ENCODE data around the gene HSPA1L.
"Not testable (repeated sequence)": the region's sequence is repeated elsewhere in the genome, so short reads cannot be mapped to it uniquely, and the experiment has no call there.

Gene HSPA1L

DNA sequence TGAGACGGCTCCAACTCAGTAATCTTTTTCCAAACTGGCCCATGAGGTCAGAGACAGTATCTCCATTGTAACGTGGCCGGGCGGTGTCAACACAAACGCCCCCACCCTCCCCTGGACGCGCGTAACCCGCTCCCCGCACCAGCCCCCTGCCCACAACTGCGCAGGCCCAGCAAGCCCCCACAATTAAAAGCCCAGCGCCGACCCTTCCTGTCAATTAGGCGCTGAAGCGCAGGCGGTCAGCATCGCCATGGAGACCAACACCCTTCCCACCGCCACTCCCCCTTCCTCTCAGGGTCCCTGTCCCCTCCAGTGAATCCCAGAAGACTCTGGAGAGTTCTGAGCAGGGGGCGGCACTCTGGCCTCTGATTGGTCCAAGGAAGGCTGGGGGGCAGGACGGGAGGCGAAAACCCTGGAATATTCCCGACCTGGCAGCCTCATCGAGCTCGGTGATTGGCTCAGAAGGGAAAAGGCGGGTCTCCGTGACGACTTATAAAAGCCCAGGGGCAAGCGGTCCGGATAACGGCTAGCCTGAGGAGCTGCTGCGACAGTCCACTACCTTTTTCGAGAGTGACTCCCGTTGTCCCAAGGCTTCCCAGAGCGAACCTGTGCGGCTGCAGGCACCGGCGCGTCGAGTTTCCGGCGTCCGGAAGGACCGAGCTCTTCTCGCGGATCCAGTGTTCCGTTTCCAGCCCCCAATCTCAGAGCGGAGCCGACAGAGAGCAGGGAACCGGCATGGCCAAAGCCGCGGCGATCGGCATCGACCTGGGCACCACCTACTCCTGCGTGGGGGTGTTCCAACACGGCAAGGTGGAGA is at the start of gene HSPA1L, which contains the start of gene HSPA1A:
Gene HSPA1L, minus strand, starts transcription at position 259 of the 814 bp plus-strand sequence. CDS start 3,311 bp downstream, outside the sequence.
Gene HSPA1A, plus strand, starts transcription at position 519 of the 814 bp plus-strand sequence. Its CDS starts 214 bp downstream, at position 733.
- peak; percentile 98 for DNase-seq

DNA sequence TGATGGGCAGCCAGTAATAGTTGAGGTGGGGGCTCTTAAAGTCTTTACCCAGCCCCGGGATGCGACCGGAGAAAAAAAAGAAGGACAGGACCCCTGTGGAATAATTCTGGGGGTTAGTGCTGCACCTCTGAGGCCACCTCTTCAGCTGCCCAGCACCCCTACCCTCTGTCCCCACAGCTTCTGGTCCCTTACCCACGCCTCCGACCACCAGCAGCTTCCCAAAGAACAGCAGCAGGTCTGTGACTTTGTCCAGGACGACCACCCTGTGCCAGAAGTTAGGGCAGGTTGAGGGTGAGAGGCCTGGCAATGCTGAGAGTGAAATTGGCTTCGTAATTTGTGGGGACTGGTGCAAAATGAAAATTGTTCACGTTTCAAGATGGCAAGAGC is 49.7 kb upstream of the HSPA1L start:
- no peak for DNase-seq

DNA sequence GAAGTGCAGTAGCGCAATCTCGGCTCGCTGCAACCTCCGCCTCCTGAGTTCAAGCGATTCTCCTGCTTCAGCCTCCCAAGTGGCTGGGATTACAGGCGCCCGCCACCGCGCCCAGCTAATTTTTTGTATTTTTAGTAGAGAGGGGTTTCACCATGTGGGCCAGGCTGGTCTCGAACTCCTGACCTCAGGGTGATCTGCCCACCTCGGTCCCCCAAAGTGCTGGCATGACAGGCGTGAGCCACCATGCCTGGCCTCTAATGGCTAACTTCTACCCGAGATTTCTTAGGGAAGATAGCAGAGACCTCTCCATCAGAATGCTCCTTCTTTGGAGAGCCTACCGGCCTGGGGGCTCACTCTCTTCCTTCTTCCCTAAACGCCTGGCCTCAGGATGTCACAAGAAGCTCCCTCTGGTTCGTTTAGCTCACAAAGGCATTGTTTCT is 49.1 kb upstream of the HSPA1L start:
- DNase-seq, result not testable (repeated sequence)

DNA sequence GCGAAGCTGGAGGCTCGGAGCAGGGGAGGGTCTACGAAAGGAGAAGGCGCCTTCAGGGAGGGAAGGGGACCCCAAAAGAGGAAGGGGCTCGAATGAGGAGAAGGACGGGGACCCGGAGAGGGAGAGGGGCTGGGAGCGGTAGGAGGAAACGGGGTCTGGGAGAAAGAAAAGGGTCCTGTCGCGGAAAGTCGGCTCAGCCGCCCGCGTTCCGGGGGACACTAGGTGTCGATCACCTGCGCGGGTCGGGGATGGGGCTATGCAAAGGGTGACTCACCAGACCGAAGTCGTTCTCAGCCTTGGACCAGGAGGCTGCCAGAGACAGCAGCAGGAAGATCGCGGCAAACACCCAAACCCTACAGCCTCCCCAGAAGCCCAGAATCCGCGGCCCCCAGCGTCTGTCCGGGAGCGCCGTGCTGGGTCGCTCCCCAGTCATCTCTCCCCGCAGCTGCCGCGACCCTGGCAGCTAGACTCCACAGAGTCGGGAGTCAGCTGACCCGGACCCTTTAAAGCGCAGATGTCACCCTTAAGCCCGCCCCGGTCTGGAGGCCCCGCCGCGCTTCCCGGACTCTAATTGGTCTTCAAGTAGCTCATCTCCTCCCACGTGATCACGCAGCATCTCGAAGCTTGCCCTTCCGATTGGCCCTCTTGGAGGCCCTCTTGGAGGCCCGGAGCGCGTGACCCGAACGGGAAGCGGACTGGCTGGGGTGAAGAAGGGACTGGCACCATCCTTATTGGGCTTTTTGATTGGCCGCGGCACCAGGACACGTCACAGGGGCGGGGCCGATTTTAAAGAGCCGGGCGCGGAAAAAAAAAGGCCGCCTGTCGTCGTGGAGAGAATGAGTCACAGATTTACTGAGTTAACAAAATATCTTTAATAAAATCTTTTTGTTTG is 47.5 kb upstream of the HSPA1L start, which contains the start of gene NEU1:
Gene NEU1, minus strand, starts transcription at position 478 of the 892 bp plus-strand sequence. Its CDS starts 45 bp downstream, at position 433.
- DNase-seq, result peak; percentile 100

DNA sequence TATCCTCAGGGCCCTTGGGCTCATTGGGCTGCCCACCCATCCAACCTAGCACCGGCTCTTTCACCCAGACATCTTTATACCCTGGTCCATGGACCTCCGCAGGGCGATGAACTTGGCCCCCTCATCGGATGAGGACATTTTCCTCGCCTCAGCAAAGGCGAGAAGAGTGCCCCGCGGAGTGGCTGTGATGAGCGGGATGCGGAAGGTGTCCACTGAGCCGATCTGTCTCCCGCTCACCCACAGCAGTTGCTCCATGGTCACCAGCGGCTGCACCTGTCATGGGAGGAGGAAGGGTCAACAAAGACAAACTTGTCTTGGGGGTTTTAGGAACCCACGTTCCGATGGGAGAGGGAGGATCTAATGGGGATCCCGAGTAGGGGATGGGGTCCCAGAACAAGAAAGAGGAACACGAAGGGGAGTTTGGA is 46.8 kb upstream of the HSPA1L start:
- DNase-seq, result no peak

DNA sequence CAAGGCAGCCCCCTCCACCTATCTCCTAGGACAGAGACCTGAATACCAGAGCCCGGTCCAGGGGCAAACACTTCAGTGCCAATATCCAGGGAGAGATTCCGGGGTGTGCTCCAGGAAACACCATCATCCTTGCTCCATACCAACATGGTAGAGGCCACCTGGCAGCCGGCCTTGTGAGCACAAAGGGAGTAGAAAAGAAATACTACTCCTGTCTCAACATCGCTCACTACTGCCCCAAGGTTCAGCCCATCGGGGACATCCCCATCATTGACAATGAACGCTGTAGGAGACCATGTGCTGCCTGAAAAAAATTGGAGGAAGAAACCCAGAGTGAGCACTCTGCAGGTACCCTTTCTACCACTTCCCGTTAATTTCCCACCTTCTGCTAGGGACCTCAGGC is 46.1 kb upstream of the HSPA1L start:
- DNase-seq, result no peak

DNA sequence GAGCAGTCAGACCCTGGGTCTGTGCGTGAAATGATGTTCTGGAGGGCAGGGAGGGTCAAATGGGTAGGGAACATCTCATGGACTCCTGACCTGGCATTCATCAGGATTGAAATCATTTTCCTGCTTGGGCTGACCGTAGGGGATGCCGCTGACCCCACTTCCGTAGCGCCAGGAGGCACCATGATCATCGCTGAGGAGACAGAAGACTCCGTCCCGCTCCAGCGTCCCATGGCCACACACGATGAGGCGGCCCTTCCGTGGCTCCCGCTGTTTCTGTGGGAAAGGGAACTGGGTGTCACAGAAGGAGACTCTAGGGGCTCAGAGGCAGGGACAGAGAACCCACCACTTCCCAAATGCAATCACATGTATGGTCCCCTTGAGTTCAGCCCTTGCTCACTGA is 45.3 kb upstream of the HSPA1L start:
- no peak for DNase-seq

DNA sequence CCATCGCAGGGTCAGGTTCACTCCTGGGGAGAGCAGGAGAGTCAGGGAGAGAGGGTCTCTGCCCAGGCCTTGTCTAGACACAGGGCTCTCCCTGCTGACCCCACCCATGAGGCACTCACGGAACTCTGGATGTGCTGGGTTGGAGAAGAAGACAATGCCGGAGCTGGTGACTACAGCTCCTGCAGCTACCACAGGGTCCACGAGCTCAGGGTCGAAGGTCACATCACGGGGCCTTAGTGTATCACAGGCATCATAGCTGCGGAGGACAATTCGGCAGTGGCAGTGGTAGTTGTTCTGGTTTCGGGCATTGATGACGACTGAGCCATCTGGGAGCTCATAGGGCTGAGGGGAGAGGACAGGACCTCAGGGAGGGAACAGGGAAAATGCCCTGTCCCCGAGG is 44.8 kb upstream of the HSPA1L start:
- DNase-seq, result no peak

DNA sequence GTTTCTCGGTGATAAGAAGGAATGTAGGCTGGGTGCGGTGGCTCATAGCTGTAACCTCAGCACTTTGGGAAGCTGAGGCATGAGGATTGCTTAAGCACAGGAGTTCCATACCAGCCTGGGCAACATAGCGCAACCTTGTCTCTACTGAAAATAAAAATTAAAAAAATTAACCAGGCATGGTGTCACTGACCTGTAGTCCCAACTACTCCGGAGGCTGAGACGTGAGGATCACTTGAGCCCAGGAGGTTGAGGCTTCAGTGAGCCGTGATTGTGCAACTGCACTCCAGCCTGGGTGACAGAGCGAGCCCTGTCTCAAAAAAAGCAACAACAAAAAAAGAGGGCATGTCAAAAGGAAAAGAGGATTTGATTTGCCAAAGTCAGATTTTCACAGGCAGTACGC is 43.6 kb upstream of the HSPA1L start:
- DNase-seq, result no peak

DNA sequence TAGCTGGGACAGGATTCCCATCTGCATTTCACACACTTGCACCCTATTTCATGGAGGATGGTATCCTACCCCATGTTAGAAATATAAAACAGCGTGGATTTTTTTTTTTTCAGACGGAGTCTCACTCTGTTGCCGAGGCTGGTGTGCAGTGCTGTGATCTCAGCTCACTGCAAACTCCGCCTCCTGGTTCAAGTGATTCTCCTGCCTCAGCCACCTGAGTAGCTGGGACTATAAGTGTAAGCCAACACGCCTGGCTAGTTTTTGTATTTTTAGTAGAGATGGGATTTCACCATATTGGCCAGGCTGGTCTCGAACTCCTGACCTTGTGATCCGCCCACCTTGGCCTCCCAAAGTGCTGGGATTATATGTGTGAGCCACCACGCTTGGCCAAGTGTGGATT is 42.7 kb upstream of the HSPA1L start:
- DNase-seq, result not testable (repeated sequence)

DNA sequence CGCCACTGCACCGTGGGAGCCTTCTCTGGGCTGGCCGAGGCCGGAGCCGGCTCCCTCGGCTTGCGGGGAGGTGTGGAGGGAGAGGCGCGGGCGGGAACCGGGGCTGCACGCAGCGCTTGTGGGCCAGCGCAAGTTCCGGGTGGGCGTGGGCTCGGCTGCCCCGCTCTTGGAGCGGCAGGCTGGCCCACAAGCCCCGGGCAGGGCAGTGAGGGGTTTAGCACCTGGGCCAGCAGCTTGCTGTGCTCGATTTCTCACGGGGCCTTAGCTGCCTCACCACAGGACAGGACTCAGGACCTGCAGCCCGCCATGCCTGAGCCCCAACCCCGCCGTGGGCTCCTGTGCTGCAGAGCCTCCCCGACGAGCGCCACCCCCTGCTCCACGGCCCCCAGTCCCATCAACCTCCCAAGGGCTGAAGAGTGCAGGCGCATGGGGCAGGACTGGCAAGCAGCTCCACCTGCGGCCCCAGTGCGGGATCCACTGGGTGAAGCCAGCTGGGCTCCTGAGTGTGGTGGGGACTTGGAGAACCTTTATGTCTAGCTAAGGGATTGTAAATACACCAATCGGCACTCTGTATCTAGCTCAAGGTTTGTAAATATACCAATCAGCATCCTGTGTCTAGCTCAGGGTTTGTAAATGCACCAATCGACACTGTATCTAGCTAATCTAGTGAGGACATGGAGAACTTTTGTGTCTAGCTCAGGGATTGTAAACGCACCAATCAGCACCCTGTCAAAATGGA is 37.1 kb upstream of the HSPA1L start:
- not testable (repeated sequence) for DNase-seq

DNA sequence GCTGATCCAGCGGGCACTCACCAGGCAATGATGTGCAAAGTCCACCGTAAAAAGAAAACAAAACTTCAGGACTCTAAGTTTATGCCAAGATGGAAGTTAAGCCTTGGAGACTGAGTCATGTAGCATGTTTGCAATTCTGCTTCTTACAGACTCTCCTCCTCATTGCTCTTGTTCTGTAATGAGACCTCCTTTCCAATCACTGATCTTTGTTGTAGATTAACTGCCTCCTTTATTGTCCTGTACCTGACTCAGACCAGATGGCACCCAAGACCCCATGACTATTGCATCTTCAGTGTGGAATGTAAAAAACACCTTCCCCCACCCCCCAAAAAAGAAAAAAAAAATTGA is 36.4 kb upstream of the HSPA1L start:
- no peak for DNase-seq

DNA sequence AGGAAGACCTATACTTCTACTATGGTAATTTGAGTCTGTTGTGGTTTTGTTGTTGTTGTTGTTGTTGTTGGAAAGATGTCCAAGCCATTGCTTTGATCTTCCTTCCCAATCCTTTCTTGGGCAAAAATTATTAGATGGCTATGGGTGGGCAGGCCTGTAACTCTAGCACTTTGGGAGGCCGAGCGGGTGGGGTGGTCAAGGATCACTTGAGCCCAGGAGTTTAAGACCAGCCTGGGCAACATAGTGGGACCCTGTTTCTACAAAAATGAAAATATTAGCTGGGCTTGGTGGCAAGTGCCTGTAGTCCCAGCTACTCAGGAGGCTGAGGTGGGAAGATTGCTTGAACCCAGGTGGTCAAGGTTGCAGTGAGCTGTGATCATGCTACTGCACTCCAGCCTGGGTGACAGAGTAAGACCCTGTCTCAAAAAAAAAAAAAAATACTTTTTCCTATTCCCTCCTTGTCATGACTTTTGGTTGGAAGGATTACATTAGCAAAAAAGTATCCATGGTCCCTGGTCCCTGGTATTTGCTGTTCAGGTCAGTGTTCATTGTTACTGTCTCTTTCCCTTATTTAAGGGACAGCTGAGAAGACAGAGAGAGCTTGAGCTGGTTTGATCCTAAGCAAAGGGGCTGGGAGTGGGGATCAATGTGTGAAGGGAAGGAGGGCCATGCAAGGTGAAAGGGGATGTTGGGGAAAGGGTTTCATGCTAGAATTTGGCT is 35.8 kb upstream of the HSPA1L start:
- no peak for DNase-seq

DNA sequence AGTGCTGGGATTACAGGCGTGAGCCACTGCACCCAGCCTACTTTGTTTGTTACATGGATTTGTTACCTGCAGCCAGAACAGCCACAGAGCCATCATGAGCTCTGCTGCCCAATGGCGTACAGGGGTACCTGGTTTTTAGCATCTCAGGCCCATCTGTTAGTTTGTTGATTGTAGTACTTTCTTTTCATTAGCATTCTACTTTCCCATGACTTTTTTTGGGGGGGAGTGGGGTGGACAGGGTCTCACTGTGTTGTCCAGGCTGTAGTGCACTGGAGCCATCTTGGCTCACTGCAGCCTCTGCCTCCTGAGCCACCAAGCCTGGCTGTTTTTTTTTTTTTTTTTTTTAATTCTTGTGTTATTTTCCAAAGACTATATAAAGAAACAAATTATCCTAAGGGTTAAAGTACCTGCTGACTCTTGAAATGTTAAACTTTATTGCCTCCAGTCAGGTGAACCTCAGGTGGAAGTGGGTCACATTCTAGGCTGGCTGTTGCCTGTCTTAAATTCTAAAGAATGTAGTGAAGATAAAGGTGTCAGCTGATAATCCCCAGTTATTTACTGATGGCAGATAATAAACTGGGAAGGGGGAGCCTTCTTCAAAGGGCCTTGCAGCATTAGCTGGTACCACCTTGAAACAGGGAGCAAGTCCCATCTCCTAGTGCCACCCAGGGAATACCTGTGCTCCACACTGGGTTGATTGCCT is 32.3 kb upstream of the HSPA1L start:
- no peak for DNase-seq

DNA sequence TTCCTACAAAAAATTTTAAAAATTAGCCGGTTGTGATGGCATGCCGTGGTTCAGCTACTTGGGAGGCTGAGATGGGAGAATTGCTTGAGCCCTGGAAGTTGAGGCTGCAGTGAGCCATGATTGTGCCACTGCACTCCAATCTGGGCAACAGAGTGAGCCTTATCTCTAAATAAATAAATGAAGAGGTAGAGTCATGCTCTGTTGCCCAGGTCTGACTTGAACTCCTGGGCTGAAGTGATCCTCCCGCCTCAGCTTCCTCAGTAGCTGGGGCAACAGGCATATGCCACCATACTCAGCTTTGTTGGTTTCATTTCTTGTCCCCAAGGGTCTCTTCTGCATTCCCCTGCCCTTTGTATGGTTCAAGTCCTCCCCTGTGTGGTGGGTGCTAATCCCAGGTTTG is 29.4 kb upstream of the HSPA1L start:
- no peak for DNase-seq

DNA sequence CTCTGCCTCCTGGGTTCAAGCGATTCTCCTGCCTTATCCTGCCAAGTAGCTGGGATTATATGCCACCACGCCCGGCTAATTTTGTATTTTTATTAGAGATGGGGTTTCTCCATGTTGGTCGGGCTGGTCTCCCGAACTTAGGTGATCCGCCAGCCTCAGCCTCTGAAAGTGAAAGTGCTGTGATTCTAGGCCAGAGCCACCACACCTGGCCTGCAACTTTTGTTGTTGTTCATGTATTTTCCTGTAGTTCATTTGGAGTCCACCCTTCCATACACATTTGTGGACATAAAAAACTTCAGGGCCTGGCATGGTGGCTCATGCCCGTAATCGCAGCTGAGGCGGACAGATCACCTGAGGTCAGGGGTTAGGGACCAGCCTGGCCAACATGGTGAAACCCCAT is 27.0 kb upstream of the HSPA1L start:
- no peak for DNase-seq

DNA sequence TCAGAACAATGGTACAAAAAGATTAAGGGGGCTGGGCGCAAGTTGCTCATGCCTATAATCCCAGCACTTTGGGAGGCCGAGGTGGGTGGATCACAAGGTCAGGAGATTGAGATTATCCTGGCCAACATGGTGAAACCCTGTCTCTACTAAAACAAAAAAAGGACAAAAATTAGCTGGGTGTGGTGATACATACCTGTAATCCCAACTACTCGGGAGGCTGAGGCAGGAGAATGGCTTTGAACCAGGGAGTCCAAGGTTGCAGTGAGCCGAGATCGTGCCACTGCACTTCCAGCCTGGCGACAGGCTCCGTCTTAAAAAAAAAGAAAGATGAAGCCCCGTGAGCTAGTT is 24.7 kb upstream of the HSPA1L start:
- not testable (repeated sequence) for DNase-seq

DNA sequence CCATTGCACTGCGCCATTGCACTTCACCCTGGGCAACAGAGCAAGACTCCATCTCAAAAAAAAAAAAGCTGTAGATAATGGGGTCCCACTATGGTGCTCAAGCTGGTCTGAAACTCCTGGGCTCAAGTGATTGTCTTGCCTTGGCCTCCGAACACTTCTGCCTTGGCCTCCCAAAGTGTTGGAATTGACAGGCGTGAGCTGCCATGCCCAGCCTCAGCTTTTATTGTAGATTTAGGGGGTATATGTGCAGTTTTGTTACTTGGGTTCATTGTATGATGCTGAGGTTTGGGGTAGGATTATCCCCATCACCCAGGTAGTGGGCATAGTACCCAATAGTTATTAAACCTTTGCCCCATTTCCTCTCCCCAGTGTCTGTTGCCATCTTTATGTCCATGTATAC is 23.9 kb upstream of the HSPA1L start:
- no peak for DNase-seq

DNA sequence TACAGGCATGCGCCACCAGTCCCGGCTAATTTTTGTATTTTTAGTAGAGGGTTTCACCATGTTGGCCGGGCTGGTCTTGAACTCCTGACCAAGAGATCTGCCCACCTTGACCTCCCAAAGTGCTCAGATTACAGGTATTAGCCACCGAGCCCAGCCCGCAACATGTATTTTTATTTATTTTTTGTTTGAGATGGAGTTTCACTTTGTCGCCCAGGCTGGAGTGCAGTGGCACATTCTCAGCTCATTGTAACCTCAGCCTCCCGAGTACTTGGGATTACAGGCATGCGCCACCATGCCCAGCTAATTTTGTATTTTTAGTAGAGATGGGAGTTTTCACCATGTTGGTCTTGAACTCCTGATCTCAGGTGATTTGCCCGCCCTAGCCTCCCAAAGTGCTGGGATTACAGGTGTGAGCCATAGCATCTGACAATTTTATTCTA is 23.1 kb upstream of the HSPA1L start:
- DNase-seq, result not testable (repeated sequence)

DNA sequence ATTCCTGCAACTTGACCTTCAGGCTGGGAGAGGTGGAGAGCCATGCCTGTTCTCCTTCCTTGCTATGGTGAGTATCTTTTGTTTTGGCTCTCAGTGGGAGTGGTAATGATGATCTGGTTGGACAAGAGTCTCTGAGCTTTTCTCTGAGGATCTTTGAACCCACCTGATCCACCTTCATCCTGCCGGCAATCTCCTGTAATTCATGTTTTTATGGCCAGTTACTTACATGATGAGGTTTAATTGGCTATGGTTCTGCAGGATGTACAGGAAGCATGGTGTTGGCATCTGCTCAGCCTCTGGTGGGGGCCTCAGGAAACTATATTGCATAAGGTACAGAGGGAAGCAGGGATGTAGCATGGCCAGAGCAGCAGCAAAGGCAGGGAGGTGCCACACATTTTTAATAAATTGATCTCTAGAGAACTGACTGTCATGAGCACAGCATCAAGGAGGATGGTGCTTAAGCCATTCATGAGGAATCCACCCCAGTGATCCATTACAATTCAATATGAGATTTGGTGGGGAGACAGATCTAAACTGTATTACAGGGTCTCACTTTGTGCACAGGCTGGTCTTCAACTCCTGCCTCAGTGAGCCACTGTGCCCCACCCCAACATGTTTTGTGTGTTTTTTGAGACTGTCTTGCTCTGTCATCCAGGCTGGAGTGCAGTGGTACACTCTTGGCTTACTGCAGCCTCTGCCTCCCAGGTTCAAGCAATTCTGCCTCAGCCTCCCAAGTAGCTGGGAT is 22.5 kb upstream of the HSPA1L start:
- no peak for DNase-seq
